ENCODE data around the gene FREY1. TPM values are rescaled to one million over a fixed set of nuclear protein-coding genes. Genes with fewer than 3 reads are reported as not detected.
A peak's percentile ranks its signal among the peaks of the same experiment; 100 is the strongest.

Gene FREY1
- total and polyA plus RNA-seq, 9 of the 15 experiments (the other 6 are each of a cell fraction or from before 2014, with no cell fraction given) = 0.25 to 1.5 (median 1.1) TPM; not detected in 5

- Histone ChIP-seq H3K27ac (ENCODE audit: extremely low read depth, low read depth, low read length) (no peak overlapping the region), H3K9me1 (ENCODE audit: control insufficient read depth, insufficient read depth, low read length) (no peaks in the 10 kb centered on the region), H3K27me3 (ENCODE audit: control insufficient read depth in 2 of 2, insufficient read depth in 2 of 2, low read length in 2 of 2) (no peaks in the 10 kb centered on the region; a peak in 1 of 5 replicates), H3K9me3 (replicated peaks; ENCODE audit: control insufficient read depth, insufficient read depth, low read depth, low read length) (no peaks in the 10 kb centered on the region), H2AFZ (ENCODE audit: low read depth, low read length) (no peak overlapping the region), H3K4me3 (no peak overlapping the region), H3K9ac (ENCODE audit: insufficient read depth in 1 of 2, low read depth in 2 of 2, low read length in 2 of 2) (no peak overlapping the region), H3K4me2 (ENCODE audit: insufficient read depth, low read length) (no peak overlapping the region), H3K4me1 (replicated peaks in 1 of 2; ENCODE audit: control insufficient read depth in 2 of 2, insufficient read depth in 2 of 2, low read length in 2 of 2) (peaks cover 0 to 18% of the 10 kb centered on the region in 2 experiments; a peak in 3 of 5 replicates), H3K36me3 (ENCODE audit: control insufficient read depth, insufficient read depth, low read length) (no peaks in the 10 kb centered on the region), H4K20me1 (replicated peaks; ENCODE audit: control insufficient read depth, insufficient read depth, low read length) (peaks cover 29% of the 10 kb centered on the region), H3K79me2 (ENCODE audit: control insufficient read depth, insufficient read depth, low read length) (no peaks in the 10 kb centered on the region)
- no TSS peak for BruUV-seq (replicated peaks)
- DNase-seq (ENCODE audit: extremely low read depth in 1 of 4, low spot score in 3 of 4) (no peak), ATAC-seq (no peak), FAIRE-seq (no peak)
- WGBS (ENCODE audit: insufficient coverage, low coverage, missing lambda C conversion rate) = 24% methylated on average over 6 of the region's 8 CpGs
- TF ChIP-seq IRF9 (tag; IDR thresholded peaks at IDR 0.05) (no peak), ZFP36 (IDR thresholded peaks at IDR 0.05; ENCODE audit: low read depth, low read length, partially characterized antibody) (peak; percentile 28), SOX6 (IDR thresholded peaks at IDR 0.05) (no peak), RBM15 (IDR thresholded peaks at IDR 0.05; ENCODE audit: insufficient read depth, low read length) (no peak)
- intact Hi-C loops (cut with micrococcal nuclease) (no loop called here), in situ Hi-C loops (cut with MboI) (no loop called here)
- CTCF ChIA-PET (ENCODE audit: low intra/inter-chr PET ratio) = no interaction called here
- POLR2A ChIA-PET = interaction anchor here (0.7 to 1.1 kb wide), 2 partner anchors 8 to 9 kb away, joined by 3 to 4 read pairs; no protein-coding TSS in a partner anchor
Measured at GRCh38 chr11:45889555-45889954, 17.5 kb downstream of the FREY1 start.

GRCh38 chr11:45887587-45887986 lies 19.5 kb downstream of the FREY1 start:
- Histone ChIP-seq H4K20me1 (replicated peaks; ENCODE audit: control insufficient read depth, insufficient read depth, low read length) (peaks cover 29% of the 10 kb centered on the region), H3K27me3 (ENCODE audit: control insufficient read depth in 2 of 2, insufficient read depth in 2 of 2, low read length in 2 of 2) (no peaks in the 10 kb centered on the region; a peak in 1 of 5 replicates), H3K27ac (ENCODE audit: extremely low read depth, low read depth, low read length) (no peak overlapping the region), H3K4me3 (no peak overlapping the region), H3K9me1 (ENCODE audit: control insufficient read depth, insufficient read depth, low read length) (no peaks in the 10 kb centered on the region), H2AFZ (ENCODE audit: low read depth, low read length) (no peak overlapping the region), H3K9ac (ENCODE audit: insufficient read depth in 1 of 2, low read depth in 2 of 2, low read length in 2 of 2) (no peak overlapping the region), H3K4me2 (ENCODE audit: insufficient read depth, low read length) (no peak overlapping the region), H3K9me3 (replicated peaks; ENCODE audit: control insufficient read depth, insufficient read depth, low read depth, low read length) (no peaks in the 10 kb centered on the region), H3K36me3 (ENCODE audit: control insufficient read depth, insufficient read depth, low read length) (no peaks in the 10 kb centered on the region), H3K4me1 (replicated peaks in 1 of 2; ENCODE audit: control insufficient read depth in 2 of 2, insufficient read depth in 2 of 2, low read length in 2 of 2) (peaks cover 0 to 18% of the 10 kb centered on the region in 2 experiments; a peak in 3 of 5 replicates), H3K79me2 (ENCODE audit: control insufficient read depth, insufficient read depth, low read length) (no peaks in the 10 kb centered on the region)
- in situ Hi-C loops (cut with MboI) (no loop called here), intact Hi-C loops (cut with micrococcal nuclease) (no loop called here)
- FAIRE-seq (no peak), DNase-seq (ENCODE audit: extremely low read depth in 1 of 4, low spot score in 3 of 4) (no peak), ATAC-seq (no peak)
- BruUV-seq (replicated peaks) = no TSS peak
- 61% methylated on average over 9 of the region's 10 CpGs for WGBS (ENCODE audit: insufficient coverage, low coverage, missing lambda C conversion rate)
- ChIA-PET CTCF (ENCODE audit: low intra/inter-chr PET ratio) (no interaction called here), POLR2A (no interaction called here)
- TF ChIP-seq TCFL5 (CRISPR knock-in tag; conservative IDR thresholded peaks at IDR 0.05) (no peak), ZNF740 (CRISPR knock-in tag; IDR thresholded peaks at IDR 0.05) (no peak), ZNF740 (tag; IDR thresholded peaks at IDR 0.05) (no peak), ZNF184 (CRISPR knock-in tag; IDR thresholded peaks at IDR 0.05) (no peak), HBP1 (CRISPR knock-in tag; IDR thresholded peaks at IDR 0.05) (no peak), TCF7 (IDR thresholded peaks at IDR 0.05; ENCODE audit: borderline replicate concordance) (no peak), HCFC1 (IDR thresholded peaks at IDR 0.05; ENCODE audit: low read depth, low read length) (no peak), LARP7 (IDR thresholded peaks at IDR 0.05) (no peak), ETV6 (IDR thresholded peaks at IDR 0.05; ENCODE audit: borderline replicate concordance in 1 of 2, low read depth in 2 of 2, low read length in 1 of 2) (no peak), ETV6 (CRISPR knock-in tag; IDR thresholded peaks at IDR 0.05; ENCODE audit: borderline replicate concordance) (no peak), TCF3 (CRISPR knock-in tag; IDR thresholded peaks at IDR 0.05) (no peak)

All from K562 (cell line).